HG02870 (cell line): Measurements from ENCODE around the gene USP54.

Source experiments
- ATAC-seq: cut with Tn5 transposase; IDR thresholded peaks from one replicate; pipeline ENCODE4 v1.9.1; 2021; ENCODE audit warnings: mild to moderate bottlenecking, moderate library complexity; ENCODE audit not compliant: unreplicated experiment

The USP54 gene

GRCh38 chr10:73537288-73537687 is 53.9 kb downstream of the USP54 start:
- ATAC-seq = no peak

- ATAC-seq = no peak
Observed at GRCh38 chr10:73534857-73535256, 56.3 kb downstream of the USP54 start.

- no peak for ATAC-seq
Observed at GRCh38 chr10:73529089-73529832, 61.9 kb downstream of the USP54 start.

GRCh38 chr10:73522263-73522662 is 68.9 kb downstream of the USP54 start:
- no peak for ATAC-seq

- no peak for ATAC-seq
Observed at GRCh38 chr10:73519336-73519735, 71.8 kb downstream of the USP54 start.

GRCh38 chr10:73517166-73517888 is 73.8 kb downstream of the USP54 start:
- ATAC-seq = no peak

- no peak for ATAC-seq
Observed at GRCh38 chr10:73512207-73512743, 78.9 kb downstream of the USP54 start.

GRCh38 chr10:73509695-73510094 is 81.4 kb downstream of the USP54 start:
- ATAC-seq = no peak

GRCh38 chr10:73506491-73506890 is 84.7 kb downstream of the USP54 start:
- ATAC-seq = no peak

- no peak for ATAC-seq
Observed at GRCh38 chr10:73506074-73506473, 85.1 kb downstream of the USP54 start.

- no peak for ATAC-seq
Observed at GRCh38 chr10:73503037-73503436, 88.1 kb downstream of the USP54 start.

GRCh38 chr10:73501651-73502050 is 89.5 kb downstream of the USP54 start:
- ATAC-seq = no peak

- no peak for ATAC-seq
Observed at GRCh38 chr10:73497623-73498022, 93.5 kb downstream of the USP54 start.

- ATAC-seq = peak; percentile 39
Observed at GRCh38 chr10:73495884-73496674, 95.1 kb downstream of the USP54 start, which contains the start of gene PPP3CB. Gene PPP3CB (minus strand): TSS chr10:73496024. CDS start chr10:73495889, 135 bp downstream.

GRCh38 chr10:73495226-73495883 is 95.8 kb downstream of the USP54 start:
- ATAC-seq = peak; percentile 89

- ATAC-seq = no peak
Observed at GRCh38 chr10:73494877-73495225, 96.3 kb downstream of the USP54 start.

- no peak for ATAC-seq
Observed at GRCh38 chr10:73494213-73494612, 96.9 kb downstream of the USP54 start.

- ATAC-seq = no peak
Observed at GRCh38 chr10:73493781-73494180, 97.4 kb downstream of the USP54 start.

- no peak for ATAC-seq
Observed at GRCh38 chr10:73486601-73487000, 104.5 kb downstream of the USP54 start.

- ATAC-seq = no peak
Observed at GRCh38 chr10:73485320-73485719, 105.8 kb downstream of the USP54 start.

GRCh38 chr10:73480158-73480557 is 111.0 kb downstream of the USP54 start:
- ATAC-seq = peak; percentile 74
